ENCODE results near the gene SPOCK1.

- TF ChIP-seq POLR2A (IDR thresholded peaks at IDR 0.05) (no peak), CTCF (IDR thresholded peaks at IDR 0.05) (no peak), EP300 (IDR thresholded peaks at IDR 0.05) (no peak), POLR2AphosphoS5 (IDR thresholded peaks at IDR 0.05) (no peak)
These were observed 17.8 kb upstream of the SPOCK1 start for GRCh38 chr5:137516961-137517360.
